ENCODE measurements around the gene DNAH12. TPM values are rescaled to one million over a fixed set of nuclear protein-coding genes. Genes with fewer than 3 reads are reported as not detected.
A peak's percentile ranks its signal among the peaks of the same experiment; 100 is the strongest.

DNAH12 gene
- total RNA-seq, 1 donor from 2014 or later, result 0.22 TPM

- Mint-ChIP-seq H3K4me3 (ENCODE audit: unreplicated experiment) (peak within 1 kb of the TSS; percentile 92), H3K4me1 (ENCODE audit: low read depth, unreplicated experiment) (peaks cover 8% of the 10 kb centered on the region), H3K27me3 (ENCODE audit: unreplicated experiment) (no peaks in the 10 kb centered on the region), H3K9me3 (ENCODE audit: unreplicated experiment) (peaks cover 12% of the 10 kb centered on the region), H3K36me3 (ENCODE audit: unreplicated experiment) (no peaks in the 10 kb centered on the region), H3K27ac (ENCODE audit: unreplicated experiment) (peak within 1 kb of the TSS; percentile 99)
- peak; percentile 84 for DNase-seq
- TF ChIP-seq CTCF (IDR thresholded peaks at IDR 0.05; ENCODE audit: partially characterized antibody, unreplicated experiment), result no peak
Measured at GRCh38 chr3:57555738-57556458, 11.8 kb upstream of the DNAH12 start, which contains the start of gene PDE12. TSS of gene PDE12 (plus strand) at chr3:57556274. CDS start at chr3:57556380, 106 bp downstream.

- Mint-ChIP-seq H3K27me3 (ENCODE audit: unreplicated experiment) (no peaks in the 10 kb centered on the region), H3K9me3 (ENCODE audit: unreplicated experiment) (peaks cover 12% of the 10 kb centered on the region), H3K4me3 (ENCODE audit: unreplicated experiment) (peak overlapping the region; percentile 92), H3K27ac (ENCODE audit: unreplicated experiment) (peak overlapping the region; percentile 99), H3K4me1 (ENCODE audit: low read depth, unreplicated experiment) (peaks cover 8% of the 10 kb centered on the region), H3K36me3 (ENCODE audit: unreplicated experiment) (no peaks in the 10 kb centered on the region)
- no peak for TF ChIP-seq CTCF (IDR thresholded peaks at IDR 0.05; ENCODE audit: partially characterized antibody, unreplicated experiment)
- DNase-seq, result no peak
Measured at GRCh38 chr3:57555306-57555705, 11.2 kb upstream of the DNAH12 start.

GRCh38 chr3:57546616-57547015 lies 2.5 kb upstream of the DNAH12 start:
- DNase-seq, result no peak

GRCh38 chr3:57545636-57546268 lies 1.6 kb upstream of the DNAH12 start:
- Mint-ChIP-seq H3K27ac (ENCODE audit: unreplicated experiment) (no peak overlapping the region), H3K9me3 (ENCODE audit: unreplicated experiment) (no peaks in the 10 kb centered on the region), H3K27me3 (ENCODE audit: unreplicated experiment) (no peaks in the 10 kb centered on the region), H3K4me1 (ENCODE audit: low read depth, unreplicated experiment) (peaks cover 4% of the 10 kb centered on the region), H3K36me3 (ENCODE audit: unreplicated experiment) (no peaks in the 10 kb centered on the region), H3K4me3 (ENCODE audit: unreplicated experiment) (no peak overlapping the region)
- DNase-seq, result no peak
- TF ChIP-seq CTCF (IDR thresholded peaks at IDR 0.05; ENCODE audit: partially characterized antibody, unreplicated experiment), result no peak

More at GRCh38 chr3:57546616-57547015, 2.5 kb upstream of the DNAH12 start:
- no peak overlapping the region for H3K4me3 Mint-ChIP-seq (ENCODE audit: unreplicated experiment)
- H3K27ac Mint-ChIP-seq (ENCODE audit: unreplicated experiment), result no peak overlapping the region
- H3K36me3 Mint-ChIP-seq (ENCODE audit: unreplicated experiment), result no peaks in the 10 kb centered on the region
- no peaks in the 10 kb centered on the region for H3K9me3 Mint-ChIP-seq (ENCODE audit: unreplicated experiment)
- no peaks in the 10 kb centered on the region for H3K27me3 Mint-ChIP-seq (ENCODE audit: unreplicated experiment)
- no peak for TF ChIP-seq CTCF (IDR thresholded peaks at IDR 0.05; ENCODE audit: partially characterized antibody, unreplicated experiment)
- H3K4me1 Mint-ChIP-seq (ENCODE audit: low read depth, unreplicated experiment), result peaks cover 4% of the 10 kb centered on the region

GRCh38 chr3:57538465-57538864 lies 5.7 kb downstream of the DNAH12 start:
- no peaks in the 10 kb centered on the region for H3K27me3 Mint-ChIP-seq (ENCODE audit: unreplicated experiment)
- peaks cover 2% of the 10 kb centered on the region for H3K9me3 Mint-ChIP-seq (ENCODE audit: unreplicated experiment)
- H3K36me3 Mint-ChIP-seq (ENCODE audit: unreplicated experiment), result no peaks in the 10 kb centered on the region
- no peak for TF ChIP-seq CTCF (IDR thresholded peaks at IDR 0.05; ENCODE audit: partially characterized antibody, unreplicated experiment)
- no peak overlapping the region for H3K27ac Mint-ChIP-seq (ENCODE audit: unreplicated experiment)
- H3K4me1 Mint-ChIP-seq (ENCODE audit: low read depth, unreplicated experiment), result no peaks in the 10 kb centered on the region
- DNase-seq, result no peak
- H3K4me3 Mint-ChIP-seq (ENCODE audit: unreplicated experiment), result no peak overlapping the region

All from glutamatergic neuron (in vitro differentiated cells).